OCI-LY7 (cell line): Measurements from ENCODE around the gene CTNND2. TPM values are rescaled to one million over a fixed set of nuclear protein-coding genes. Genes with fewer than 3 reads are reported as not detected.

Experiments used
- BruUV-seq: library from RNA; stranded (reverse); fragments of 400-500 nt; replicated peaks from 2 replicates; lab custom pipeline; 2021; lab: Mats Ljungman, UMichigan
- CTCF ChIA-PET: fragments of 300-600 bp; sonication (Branson Sonifier 250); formaldehyde crosslinking; loops from one replicate; lab custom pipeline; 2022; ENCODE audit warnings: antibody characterized with exemption; ENCODE audit not compliant: unreplicated experiment; lab: Charles Lee
- POLR2A ChIA-PET: fragments of 300-600 bp; sonication (Branson Sonifier 250); formaldehyde crosslinking; loops from one replicate; lab custom pipeline; 2022; ENCODE audit warnings: antibody characterized with exemption; lab: Charles Lee
- DNase-seq: peaks from one replicate; pipeline ENCODE4 v3.0.0-alpha.2; 2015; ENCODE audit warnings: low spot score
- H2AFZ ChIP-seq: fragments of 200-600 bp; sonication (generic), shearing (Covaris generic); 2 replicates; pipeline ENCODE4 v1.6.1; 2014; ENCODE audit warnings: mild to moderate bottlenecking, antibody characterized with exemption, low read length, moderate library complexity
- H3K27ac ChIP-seq: fragments of 200-600 bp; sonication (generic); 2 replicates; pipeline ENCODE4 v1.5.1; 2014; ENCODE audit warnings: mixed run types, low read depth, mild to moderate bottlenecking, moderate library complexity, low read length, inconsistent platforms; ENCODE audit not compliant: poor library complexity, severe bottlenecking
- H3K36me3 ChIP-seq: fragments of 200-600 bp; sonication (generic); 2 replicates; pipeline ENCODE4 v1.6.1; 2014; ENCODE audit warnings: mild to moderate bottlenecking, antibody characterized with exemption, low read length, moderate library complexity, mixed read lengths; ENCODE audit not compliant: insufficient read depth
- H3K4me1 ChIP-seq: fragments of 200-600 bp; sonication (generic); 2 replicates; pipeline ENCODE4 v1.5.1; 2014; ENCODE audit warnings: mild to moderate bottlenecking, low read length; ENCODE audit not compliant: insufficient read depth, poor library complexity, severe bottlenecking
- H3K4me2 ChIP-seq: fragments of 200-600 bp; sonication (generic); 2 replicates; pipeline ENCODE4 v1.6.1; 2014; ENCODE audit warnings: mild to moderate bottlenecking, low read length
- H3K4me3 ChIP-seq: fragments of 200-600 bp; sonication (generic); 2 replicates; pipeline ENCODE4 v1.5.1; 2014; ENCODE audit warnings: mild to moderate bottlenecking, low read depth, low read length; ENCODE audit not compliant: poor library complexity, severe bottlenecking
- H3K79me2 ChIP-seq: fragments of 200-600 bp; sonication (generic); 2 replicates; pipeline ENCODE4 v1.6.1; 2016; ENCODE audit warnings: low read depth, mild to moderate bottlenecking, low read length, moderate library complexity, mixed read lengths; ENCODE audit not compliant: insufficient read depth
- H3K9me2 ChIP-seq: fragments of 200-600 bp; sonication (generic); 2 replicates; pipeline ENCODE4 v1.6.1; 2016; ENCODE audit warnings: mild to moderate bottlenecking, low read length, mixed read lengths; ENCODE audit not compliant: insufficient read depth
- H3K9me3 ChIP-seq: fragments of 200-600 bp; sonication (generic); 2 replicates; pipeline ENCODE4 v1.6.1; 2014; ENCODE audit warnings: mild to moderate bottlenecking, mixed run types, low read length, mixed read lengths
- H4K20me1 ChIP-seq: fragments of 200-600 bp; sonication (generic); 2 replicates; pipeline ENCODE4 v1.6.1; 2014; ENCODE audit warnings: mild to moderate bottlenecking, antibody characterized with exemption, low read length, moderate library complexity, mixed read lengths; ENCODE audit not compliant: insufficient read depth
- CTCF ChIP-seq: fragments of 200-600 bp; sonication (generic); conservative IDR thresholded peaks from 2 replicates; pipeline ENCODE4 v1.5.1; 2014; ENCODE audit warnings: mild to moderate bottlenecking, antibody characterized with exemption, low read length, moderate library complexity, mixed read lengths
- EZH2phosphoT487 ChIP-seq: fragments of 200-600 bp; sonication (generic); IDR thresholded peaks from 2 replicates; pipeline ENCODE4 v1.6.1; 2018; ENCODE audit warnings: low read depth, borderline replicate concordance, mild to moderate bottlenecking, mixed run types, antibody characterized with exemption, low read length, moderate library complexity, mixed read lengths
- intact Hi-C: fragments of 100-400 bp; cut with micrococcal nuclease; formaldehyde crosslinking; loops from one replicate; pipeline ENCODE4 v1.10.0; 2022; ENCODE audit not compliant: unreplicated experiment
- total RNA-seq, 2 experiments: library from RNA; depleted of rRNA in 1 of 2; stranded (reverse); fragments of >200 nt in 1 of 2; shearing (Covaris generic) in 1 of 2; gene quantifications; 2 replicates each; pipeline ENCODE4 v1.2.3, GENCODE V29; 2014 to 2022

The CTNND2 gene
- total RNA-seq, 2 experiments from 2014 or later, result not detected

GRCh38 chr5:11509793-11510192 lies 394.5 kb downstream of the CTNND2 start:
- Histone ChIP-seq H3K9me2 (no peaks in the 10 kb centered on the region), H3K4me1 (no peaks in the 10 kb centered on the region), H3K9me3 (no peaks in the 10 kb centered on the region), H3K4me3 (no peak overlapping the region), H2AFZ (no peak overlapping the region), H3K36me3 (no peaks in the 10 kb centered on the region), H3K79me2 (no peaks in the 10 kb centered on the region), H3K4me2 (no peak overlapping the region), H3K27ac (no peak overlapping the region), H4K20me1 (no peaks in the 10 kb centered on the region)
- DNase-seq, result no peak
- TF ChIP-seq EZH2phosphoT487, result no peak
- no peak for TF ChIP-seq CTCF
- no TSS peak for BruUV-seq
- POLR2A ChIA-PET, result no interaction called here
- CTCF ChIA-PET, result no interaction called here
- intact Hi-C loops, result no loop called here

GRCh38 chr5:11507156-11507910 lies 396.9 kb downstream of the CTNND2 start:
- ChIA-PET POLR2A (no interaction called here), CTCF (no interaction called here)
- Histone ChIP-seq H3K4me1 (no peaks in the 10 kb centered on the region), H3K36me3 (no peaks in the 10 kb centered on the region), H3K27ac (no peak overlapping the region), H3K9me3 (no peaks in the 10 kb centered on the region), H4K20me1 (no peaks in the 10 kb centered on the region), H3K4me2 (no peak overlapping the region), H3K4me3 (no peak overlapping the region), H3K9me2 (no peaks in the 10 kb centered on the region), H2AFZ (no peak overlapping the region), H3K79me2 (no peaks in the 10 kb centered on the region)
- TF ChIP-seq EZH2phosphoT487, result no peak
- no peak for TF ChIP-seq CTCF
- intact Hi-C loops, result no loop called here
- BruUV-seq, result no TSS peak
- DNase-seq, result no peak

DNA sequence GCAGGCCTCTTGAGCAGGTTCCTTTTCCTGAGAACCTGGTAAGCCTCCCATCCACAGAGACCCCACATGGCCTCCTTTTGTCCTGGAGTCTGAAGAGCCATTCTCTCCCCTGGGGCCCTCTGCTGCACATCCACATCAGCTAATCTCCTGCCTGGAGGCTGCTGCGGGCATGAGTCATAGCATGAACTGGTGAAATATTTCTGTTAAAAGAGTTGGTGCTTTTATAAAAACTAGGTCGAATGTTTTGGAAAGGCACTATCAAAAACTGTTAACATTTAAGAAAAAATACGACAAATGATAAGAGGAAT lies 399.4 kb downstream of the CTNND2 start:
- DNase-seq, result no peak
- no peaks in the 10 kb centered on the region for H3K4me1 ChIP-seq
- no peak overlapping the region for H3K4me3 ChIP-seq
- ChIA-PET POLR2A (no interaction called here), CTCF (no interaction called here)
- intact Hi-C loops, result no loop called here
- H3K9me2 ChIP-seq, result no peaks in the 10 kb centered on the region
- no peak overlapping the region for H3K4me2 ChIP-seq
- no peaks in the 10 kb centered on the region for H3K36me3 ChIP-seq
- no peak for TF ChIP-seq EZH2phosphoT487
- no peak for TF ChIP-seq CTCF
- H2AFZ ChIP-seq, result no peak overlapping the region
- H3K79me2 ChIP-seq, result no peaks in the 10 kb centered on the region
- no peak overlapping the region for H3K27ac ChIP-seq
- BruUV-seq, result no TSS peak
- no peaks in the 10 kb centered on the region for H3K9me3 ChIP-seq
- no peaks in the 10 kb centered on the region for H4K20me1 ChIP-seq
